Heart right ventricle (tissue), 16 donors: ENCODE data around the gene PDXK. TPM values are rescaled to one million over a fixed set of nuclear protein-coding genes. Genes with fewer than 3 reads are reported as not detected.
"Not testable (repeated sequence)": the region's sequence is repeated elsewhere in the genome, so short reads cannot be mapped to it uniquely, and the experiment has no call there.

Experiments
- ATAC-seq, 8 donors: fragments of 200-7000 bp; cut with Tn5 transposase; one replicate each; pipeline ENCODE4 v1.9.1; 2020; ENCODE audit warnings: mild to moderate bottlenecking in 8 of 8, moderate library complexity in 8 of 8, moderate number of reproducible peaks in 1 of 8
- DNase-seq, 2 donors: peaks; one replicate each; pipeline ENCODE4 v3.0.0-alpha.2; 2020
- H3K27ac ChIP-seq, 10 donors: fragments of 200-600 bp; sonication (generic) in 2 of 10; one replicate each; pipeline versions ENCODE4 v1.5.0 to v1.8.0; 2020 to 2022; ENCODE audit warnings: mild to moderate bottlenecking in 3 of 10
- H3K27me3 ChIP-seq, 7 donors: fragments of 200-600 bp; one replicate each; pipeline ENCODE4 v1.8.0; 2021 to 2022; ENCODE audit warnings: mild to moderate bottlenecking in 2 of 7
- H3K36me3 ChIP-seq, 9 donors: fragments of 200-600 bp; sonication (generic) in 1 of 9; one replicate each; pipeline versions ENCODE4 v1.5.0 to v1.8.0; 2020 to 2022; ENCODE audit warnings: mild to moderate bottlenecking in 2 of 9
- H3K4me1 ChIP-seq, 9 donors: fragments of 200-600 bp; sonication (generic) in 1 of 9; one replicate each; pipeline versions ENCODE4 v1.5.0 to v1.8.0; 2020 to 2022; ENCODE audit warnings: mild to moderate bottlenecking in 4 of 9
- H3K4me3 ChIP-seq, 10 donors: fragments of 200-600 bp; sonication (generic) in 2 of 10; one replicate each; pipeline versions ENCODE4 v1.5.0 to v1.8.0; 2020 to 2022; ENCODE audit warnings: mild to moderate bottlenecking in 7 of 10, moderate library complexity in 2 of 10
- H3K9me3 ChIP-seq, 11 donors: fragments of 200-600 bp in 10 of 11; sonication (generic) in 2 of 11; one replicate each; pipeline versions ENCODE4 v1.5.0 to v1.8.0; 2013 to 2022; ENCODE audit warnings: mild to moderate bottlenecking in 2 of 11, control low read depth in 1 of 11, moderate library complexity in 1 of 11
- CTCF ChIP-seq, 9 donors: fragments of 200-600 bp; sonication (generic) in 2 of 9; IDR thresholded peaks; one replicate each; pipeline versions ENCODE4 v1.5.0 to v1.8.0; 2021 to 2022; ENCODE audit warnings: antibody characterized with exemption in 9 of 9, mild to moderate bottlenecking in 5 of 9, moderate library complexity in 1 of 9
- whole genome bisulfite sequencing, 2 donors: extraction: QIAGEN DNeasy Blood & Tissue Kit; methylation state at CpG; one replicate each; pipeline ENCODE4 v1.1.7; 2013; ENCODE audit warnings: inconsistent platforms in 1 of 2; 5-methylcytosine and 5-hydroxymethylcytosine counted together
- intact Hi-C, 10 donors: fragments of 100-400 bp; cut with DNase I; formaldehyde crosslinking; loops; one replicate each; pipeline versions ENCODE4 v1.11.1 to v1.14.2; 2022
- polyA plus RNA-seq, 2 donors: library from polyadenylated mRNA; stranded (reverse); fragments of 200-250 nt; gene quantifications; one replicate each; pipeline ENCODE4 v1.2.3, GENCODE V29; 2013
- total RNA-seq, 10 donors: library from RNA; stranded (reverse); fragmentation: NEBNext Ultra II Directional in 3 of 10; extraction: Animal tissue kit (Norgen Biotek cat#: 25700) in 3 of 10; gene quantifications; one replicate each; pipeline versions ENCODE4 v1.2.1 to v1.2.4, GENCODE V29; 2021 to 2023
- donor health status: Arrhythmogenic right ventricular cardiomyopathy.
- donor health status: ischemic (EF 13 %, LVEDD 7.1; RV severe dilation, severe dysfunction).
- donor health status: healthy with polysubstance abuse.
- donor health status: DM: no; HTN: yes; CAD: no.
- donor health status: DM: no; HTN: no; CAD: no.
- donor health status: ischemic (EF 25% LVEDD 6.9; RV normal size, moderate dysfunction).
- donor health status: ischemic (EF 25% LVEDD 5.7; RV mildly dilated, moderate dysfunction).
- donor health status: healthy.
- donor health status: DM: yes; HTN: yes; CAD: no.
- donor health status: Ischemic cardiomyopathy.
- donor health status: ischemic (EF 35%, LVEDD 5.7; RV mildly dilated, moderate dysfunction).
- donor health status: nonischemic (EF 11% LVEDD 7.7; RV severe dilation, severe dysfunction).
- donor health status: DM: yes; HTN: yes; CAD: no.
- donor health status: PGD.
- donor health status: ischemic (EF 29% LVEDD 5.4; RV normal size, mild dysfunction).
- donor health status: nonischemic (EF 23%, LVEDD 6.1; RV moderate dilation, normal function).

The PDXK gene
- total and polyA plus RNA-seq, 12 donors, result 47.8 to 102 (median 73.0) TPM

GRCh38 chr21:43676391-43676790, 42.5 kb upstream of the PDXK start:
- Histone ChIP-seq H3K27ac (no peak overlapping the region), H3K4me3 (no peak overlapping the region), H3K27me3 (no peaks in the 10 kb centered on the region), H3K36me3 (peaks cover 0 to 100% (median 28%) of the 10 kb centered on the region in 9 donors), H3K9me3 (no peaks in the 10 kb centered on the region), H3K4me1 (no peaks in the 10 kb centered on the region)
- WGBS, 2 donors, result 91 to 95% methylated on average over 15 of the region's 15 CpGs
- TF ChIP-seq CTCF (IDR thresholded peaks at IDR 0.05), result no peak
- DNase-seq, result no peak
- no peak for ATAC-seq
- intact Hi-C loops, result loop anchor here in 1 of 10 donors (10.0 kb wide), 1 partner anchor 48 kb away; no protein-coding TSS in a partner anchor

- DNase-seq, result no peak
- 96% methylated on average over 12 of the region's 12 CpGs for WGBS, 2 donors
- ATAC-seq, result no peak
- no peaks in the 10 kb centered on the region for H3K27me3 ChIP-seq
- peaks cover 0 to 100% (median 35%) of the 10 kb centered on the region in 9 donors for H3K36me3 ChIP-seq
- no peak for TF ChIP-seq CTCF (IDR thresholded peaks at IDR 0.05)
- no peak overlapping the region for H3K4me3 ChIP-seq
- intact Hi-C loops, result loop anchor here in 2 of 10 donors (10.0 kb wide), 2 partner anchors 45 to 65 kb away; no protein-coding TSS in a partner anchor
- H3K4me1 ChIP-seq, result peaks cover 0 to 10% (median 0%) of the 10 kb centered on the region in 9 donors
- H3K27ac ChIP-seq, result no peak overlapping the region
- no peaks in the 10 kb centered on the region for H3K9me3 ChIP-seq
Measured at GRCh38 chr21:43679951-43680350, 39.0 kb upstream of the PDXK start.

GRCh38 chr21:43680421-43680820, 38.5 kb upstream of the PDXK start:
- not testable (repeated sequence) for H3K9me3 ChIP-seq, H3K27me3 ChIP-seq, H3K27ac ChIP-seq, H3K4me3 ChIP-seq, ATAC-seq, DNase-seq
- H3K36me3 ChIP-seq, result peaks cover 0 to 100% (median 35%) of the 10 kb centered on the region in 9 donors
- H3K4me1 ChIP-seq, result peaks cover 0 to 10% (median 0%) of the 10 kb centered on the region in 9 donors
- intact Hi-C loops, result loop anchor here in 1 of 10 donors (10.0 kb wide), 1 partner anchor 64 kb away; no protein-coding TSS in a partner anchor
- WGBS, 2 donors, result 80 to 97% methylated on average over 6 of the region's 6 CpGs

- DNase-seq, result no peak
- no peak for ATAC-seq
- no peak for TF ChIP-seq CTCF (IDR thresholded peaks at IDR 0.05)
- 97% methylated on average over 6 of the region's 6 CpGs for WGBS, 2 donors
- Histone ChIP-seq H3K27me3 (no peaks in the 10 kb centered on the region), H3K36me3 (peaks cover 0 to 100% (median 39%) of the 10 kb centered on the region in 9 donors), H3K9me3 (no peaks in the 10 kb centered on the region), H3K4me3 (no peak overlapping the region), H3K4me1 (peaks cover 0 to 10% (median 0%) of the 10 kb centered on the region in 9 donors), H3K27ac (no peak overlapping the region)
- intact Hi-C loops, result loop anchor here in 1 of 10 donors (10.0 kb wide), 1 partner anchor 63 kb away; no protein-coding TSS in a partner anchor
Measured at GRCh38 chr21:43681650-43682049, 37.3 kb upstream of the PDXK start.

GRCh38 chr21:43684424-43684823, 34.5 kb upstream of the PDXK start:
- WGBS, 2 donors, result 61 to 66% methylated on average over 3 of the region's 3 CpGs
- peaks cover 0 to 100% (median 63%) of the 10 kb centered on the region in 9 donors for H3K36me3 ChIP-seq
- H3K27me3 ChIP-seq, result no peaks in the 10 kb centered on the region
- ATAC-seq (peak; percentile 40 to 66 (median 54)), DNase-seq (no peak)
- no peak for TF ChIP-seq CTCF (IDR thresholded peaks at IDR 0.05)
- intact Hi-C loops, result loop anchor here in 1 of 10 donors (10.0 kb wide), 1 partner anchor 60 kb away; no protein-coding TSS in a partner anchor
- no peaks in the 10 kb centered on the region for H3K9me3 ChIP-seq
- no peak overlapping the region for H3K4me3 ChIP-seq
- H3K27ac ChIP-seq, result peak overlapping the region in 4 of 10 donors; percentile 20 to 66 (median 43)
- H3K4me1 ChIP-seq, result peaks cover 0 to 21% (median 0%) of the 10 kb centered on the region in 9 donors
